Lower leg skin (tissue), 3 donors: ENCODE results near the gene THBS4.

Experiments used
- CTCF ChIP-seq, 3 donors: fragments of 450-650 bp; IDR thresholded peaks; one replicate each; pipeline ENCODE4 v1.5.1; 2016; ENCODE audit warnings: antibody characterized with exemption in 3 of 3, mild to moderate bottlenecking in 3 of 3, moderate library complexity in 2 of 3
- POLR2A ChIP-seq, 2 donors: fragments of 450-650 bp; IDR thresholded peaks; one replicate each; pipeline ENCODE4 v1.6.1; 2016 to 2017; ENCODE audit warnings: antibody characterized with exemption in 2 of 2, mild to moderate bottlenecking in 1 of 2, moderate library complexity in 1 of 2

- TF ChIP-seq CTCF (IDR thresholded peaks at IDR 0.05) = no peak
- TF ChIP-seq POLR2A (IDR thresholded peaks at IDR 0.05) = no peak
These were observed 70.7 kb downstream of the THBS4 start for GRCh38 chr5:80105698-80106439.
